HL-60/S4 (cell line): Measurements from ENCODE around the gene LHFPL3.

Experiments
- in situ Hi-C: fragments of 300-500 bp; cut with MboI; formaldehyde crosslinking; loops from 2 replicates; pipeline ENCODE4 v1.14.3; 2022; ENCODE audit warnings: low sequenced_read_pairs

Gene LHFPL3

GRCh38 chr7:104371216-104371979, 43.0 kb downstream of the LHFPL3 start:
- in situ Hi-C loops = no loop called here

GRCh38 chr7:104371980-104372357, 43.6 kb downstream of the LHFPL3 start:
- in situ Hi-C loops = no loop called here

GRCh38 chr7:104382616-104383015, 54.2 kb downstream of the LHFPL3 start:
- in situ Hi-C loops = no loop called here

GRCh38 chr7:104386943-104387342, 58.5 kb downstream of the LHFPL3 start:
- in situ Hi-C loops = no loop called here

- in situ Hi-C loops = no loop called here
Measured at GRCh38 chr7:104388222-104388621, 59.8 kb downstream of the LHFPL3 start.

- in situ Hi-C loops = no loop called here
Measured at GRCh38 chr7:104395162-104395561, 66.8 kb downstream of the LHFPL3 start.

- in situ Hi-C loops = no loop called here
Measured at GRCh38 chr7:104397442-104397841, 69.0 kb downstream of the LHFPL3 start.

GRCh38 chr7:104408371-104408770, 80.0 kb downstream of the LHFPL3 start:
- in situ Hi-C loops = no loop called here

GRCh38 chr7:104410742-104411141, 82.3 kb downstream of the LHFPL3 start:
- in situ Hi-C loops = no loop called here

GRCh38 chr7:104412911-104413310, 84.5 kb downstream of the LHFPL3 start:
- in situ Hi-C loops = no loop called here

GRCh38 chr7:104414216-104414615, 85.8 kb downstream of the LHFPL3 start:
- in situ Hi-C loops = no loop called here

GRCh38 chr7:104415700-104416099, 87.3 kb downstream of the LHFPL3 start:
- in situ Hi-C loops = no loop called here

- in situ Hi-C loops = no loop called here
Measured at GRCh38 chr7:104416866-104417393, 88.5 kb downstream of the LHFPL3 start.

- in situ Hi-C loops = no loop called here
Measured at GRCh38 chr7:104431930-104432329, 103.5 kb downstream of the LHFPL3 start.

GRCh38 chr7:104434129-104434528, 105.7 kb downstream of the LHFPL3 start:
- in situ Hi-C loops = no loop called here

- in situ Hi-C loops = no loop called here
Measured at GRCh38 chr7:104442481-104442880, 114.1 kb downstream of the LHFPL3 start.

GRCh38 chr7:104444017-104444416, 115.6 kb downstream of the LHFPL3 start:
- in situ Hi-C loops = no loop called here

- in situ Hi-C loops = no loop called here
Measured at GRCh38 chr7:104445393-104445792, 117.0 kb downstream of the LHFPL3 start.

GRCh38 chr7:104450861-104451260, 122.5 kb downstream of the LHFPL3 start:
- in situ Hi-C loops = no loop called here

- in situ Hi-C loops = no loop called here
Measured at GRCh38 chr7:104453190-104453589, 124.8 kb downstream of the LHFPL3 start.

GRCh38 chr7:104458875-104459274, 130.5 kb downstream of the LHFPL3 start:
- in situ Hi-C loops = no loop called here

- in situ Hi-C loops = no loop called here
Measured at GRCh38 chr7:104469166-104469820, 140.9 kb downstream of the LHFPL3 start.
